Stimulated activated CD8-positive, alpha-beta memory T cell treated with anti-CD3 and anti-CD28 coated beads, Interleukin-7, amount 100 ng/mL, for 24 hours (primary cell): ENCODE data around the gene CCNF.
"Not testable (repeated sequence)": the region's sequence is repeated elsewhere in the genome, so short reads cannot be mapped to it uniquely, and the experiment has no call there.

Experiments
- DNase-seq: peaks from one replicate; pipeline ENCODE4 v3.0.0-alpha.2; 2020; ENCODE audit warnings: low read depth

CCNF gene

DNA sequence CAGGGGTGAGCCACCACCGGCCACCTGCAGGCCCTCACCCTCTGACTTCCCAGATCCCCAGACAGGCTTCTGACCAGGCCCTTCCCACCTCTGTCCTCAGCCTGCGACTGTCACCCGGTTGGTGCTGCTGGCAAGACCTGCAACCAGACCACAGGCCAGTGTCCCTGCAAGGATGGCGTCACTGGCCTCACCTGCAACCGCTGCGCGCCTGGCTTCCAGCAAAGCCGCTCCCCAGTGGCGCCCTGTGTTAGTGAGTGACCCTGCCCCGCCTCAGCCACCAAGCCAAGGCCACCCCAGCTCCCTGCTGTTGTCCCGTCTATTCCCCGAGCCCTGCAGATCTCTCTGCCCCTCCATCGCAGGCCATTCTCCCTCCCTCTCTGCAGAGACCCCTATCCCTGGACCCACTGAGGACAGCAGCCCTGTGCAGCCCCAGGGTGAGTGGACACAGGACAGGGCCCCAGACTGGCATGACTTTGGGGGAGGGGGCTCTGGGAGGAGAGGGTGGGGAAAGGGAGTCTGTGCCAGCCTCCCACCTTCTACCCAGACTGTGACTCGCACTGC, 43.7 kb downstream of the CCNF start:
- DNase-seq = no peak

DNA sequence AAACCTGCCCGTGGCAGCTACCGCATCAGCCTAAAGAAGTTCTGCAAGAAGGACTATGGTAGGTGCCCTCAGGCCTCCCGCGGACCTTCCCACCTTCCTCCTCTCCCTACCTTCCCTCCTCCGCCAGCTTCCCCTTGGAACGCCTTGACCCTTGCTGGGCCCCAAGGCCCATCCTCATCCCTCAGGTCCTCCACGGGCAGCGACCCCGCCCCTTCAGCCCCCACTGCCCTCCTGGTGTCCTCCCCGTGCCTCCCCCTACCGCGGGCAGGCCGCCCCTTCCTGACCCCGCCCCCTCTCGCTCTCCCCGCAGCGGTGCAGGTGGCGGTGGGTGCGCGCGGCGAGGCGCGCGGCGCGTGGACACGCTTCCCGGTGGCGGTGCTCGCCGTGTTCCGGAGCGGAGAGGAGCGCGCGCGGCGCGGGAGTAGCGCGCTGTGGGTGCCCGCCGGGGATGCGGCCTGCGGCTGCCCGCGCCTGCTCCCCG, 44.2 kb downstream of the CCNF start:
- no peak for DNase-seq

DNA sequence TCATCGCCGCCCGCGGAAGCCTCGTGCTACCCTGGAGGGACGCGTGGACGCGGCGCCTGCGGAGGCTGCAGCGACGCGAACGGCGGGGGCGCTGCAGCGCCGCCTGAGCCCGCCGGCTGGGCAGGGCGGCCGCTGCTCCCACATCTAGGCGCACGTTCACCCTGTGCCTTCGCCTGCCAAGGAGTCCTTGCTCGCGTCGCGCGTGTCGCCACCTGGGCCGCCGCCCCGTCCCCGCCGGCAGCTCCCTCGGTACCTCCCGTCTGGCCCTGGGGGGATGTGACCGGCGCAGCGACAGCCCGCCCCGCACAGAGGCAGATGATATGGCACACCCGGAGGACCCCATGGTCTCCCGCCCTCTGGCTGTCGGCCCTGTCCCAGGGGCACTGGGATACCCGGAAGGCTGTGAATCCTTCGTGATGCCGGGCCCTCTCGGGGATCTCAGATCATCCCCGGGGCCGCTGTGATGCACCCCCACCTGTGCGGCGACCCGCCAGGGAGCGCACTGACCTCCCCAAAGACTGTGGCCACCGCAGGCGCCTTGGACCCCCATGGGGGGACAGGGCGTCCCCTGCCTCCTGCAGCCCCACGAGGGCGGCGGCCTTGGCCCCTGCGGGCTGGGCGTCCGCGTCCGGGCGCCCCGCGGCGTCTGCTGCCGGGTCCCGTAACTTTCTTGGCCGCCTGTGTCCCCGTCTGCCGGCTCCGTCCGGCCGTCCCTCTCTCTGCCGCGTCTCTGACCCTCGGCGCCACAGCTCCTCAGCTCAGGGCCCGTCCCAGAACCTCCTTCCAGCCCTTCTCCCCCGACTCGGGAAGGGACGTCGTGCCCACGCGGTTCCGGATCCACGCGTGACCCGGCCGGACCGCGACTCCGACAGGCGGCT, 45.0 kb downstream of the CCNF start:
- DNase-seq = no peak

DNA sequence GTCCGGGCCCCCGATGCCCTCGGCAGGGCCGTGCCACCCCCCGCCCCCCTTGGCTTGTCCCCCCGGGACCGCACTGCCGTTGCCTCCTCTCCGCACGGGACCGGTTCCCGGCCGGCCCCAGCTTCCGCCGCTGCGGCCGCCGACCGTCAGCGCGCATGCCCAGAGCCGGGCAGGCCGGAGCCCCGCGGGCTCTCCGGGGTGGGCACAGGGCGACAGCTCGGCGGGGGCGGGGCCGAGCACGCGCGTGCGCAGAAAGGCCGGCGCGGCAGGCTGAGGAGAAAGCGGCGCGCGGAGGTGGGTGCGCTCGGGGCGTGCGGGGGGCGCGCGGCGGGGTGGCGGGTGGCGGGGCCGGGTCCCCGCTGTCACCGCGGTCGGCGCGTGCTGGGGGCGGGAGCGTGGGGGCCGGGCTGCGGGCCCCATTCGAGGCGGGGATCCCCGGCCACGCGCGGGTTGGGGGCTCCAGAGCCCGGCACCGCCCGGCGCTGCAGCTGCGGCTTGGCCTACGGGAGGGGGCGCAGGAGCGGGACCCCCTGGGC, 45.7 kb downstream of the CCNF start, which contains the start of gene TBC1D24:
Gene TBC1D24 (plus strand): TSS at position 251 of the 536 bp plus-strand sequence. CDS start 21,022 bp downstream, outside the sequence.
- peak; percentile 66 for DNase-seq

DNA sequence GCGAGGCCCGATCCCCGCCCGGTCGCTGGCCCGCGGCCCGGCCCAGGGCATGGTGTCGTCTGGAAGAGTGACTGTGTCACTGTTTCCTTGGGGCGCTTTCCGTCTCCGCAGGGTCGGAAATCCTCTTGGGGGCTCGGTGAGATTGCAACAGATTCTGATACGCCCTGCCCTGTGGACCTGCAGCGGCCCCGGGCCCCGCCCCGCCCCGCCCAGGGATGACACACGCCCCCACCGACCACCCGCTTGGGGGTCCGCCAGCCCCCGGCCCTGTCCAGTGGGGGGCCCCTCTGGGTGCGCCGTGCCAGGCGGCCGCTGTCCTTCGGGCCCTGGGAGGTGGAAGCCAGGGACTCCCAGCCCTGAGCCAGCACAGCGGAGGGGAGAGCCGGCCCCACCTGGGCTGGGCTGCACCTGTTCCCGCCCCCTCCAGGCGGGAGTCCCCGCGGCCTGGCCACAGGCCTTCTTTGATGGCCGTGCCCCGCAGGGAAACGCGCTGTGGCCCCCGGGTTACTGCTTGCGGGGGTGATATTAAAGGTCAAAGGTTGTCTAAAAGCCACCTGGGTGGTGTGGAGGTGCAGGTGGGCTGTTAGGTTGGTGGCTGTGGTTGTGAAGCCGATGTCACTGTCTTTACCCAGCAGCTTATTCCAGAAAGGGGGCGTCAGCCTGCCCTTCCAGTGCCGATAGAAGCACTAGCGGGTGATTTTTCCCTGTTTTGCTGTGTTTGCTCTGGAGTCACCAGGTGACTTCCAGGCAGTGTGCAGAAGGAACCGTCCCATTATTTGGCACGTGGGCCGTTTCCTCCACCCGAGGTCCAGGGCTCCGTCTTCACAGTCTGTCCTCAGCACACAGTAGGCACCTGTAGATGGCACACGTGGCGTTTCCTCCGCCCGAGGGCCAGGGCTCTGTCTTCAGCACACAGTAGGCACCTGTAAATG, 46.4 kb downstream of the CCNF start:
- DNase-seq = no peak

DNA sequence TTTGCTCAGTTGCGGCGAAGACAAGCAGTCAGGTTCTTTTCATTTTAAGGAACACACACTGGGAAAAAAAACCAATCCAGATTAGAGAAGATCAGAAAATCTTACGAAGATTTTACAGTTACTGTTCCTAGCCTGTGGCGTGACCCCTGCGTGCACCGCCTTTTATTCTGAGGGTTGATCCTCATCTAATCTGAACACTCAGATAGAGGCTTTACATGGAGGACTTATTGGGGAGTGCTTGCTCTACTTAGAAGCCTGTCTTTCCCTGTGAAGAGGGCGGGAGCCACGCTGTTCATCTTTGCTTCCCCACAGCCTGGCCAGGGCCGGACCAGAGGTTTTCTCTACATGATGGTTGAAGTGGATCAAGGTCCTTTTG, 47.1 kb downstream of the CCNF start:
- DNase-seq = no peak

DNA sequence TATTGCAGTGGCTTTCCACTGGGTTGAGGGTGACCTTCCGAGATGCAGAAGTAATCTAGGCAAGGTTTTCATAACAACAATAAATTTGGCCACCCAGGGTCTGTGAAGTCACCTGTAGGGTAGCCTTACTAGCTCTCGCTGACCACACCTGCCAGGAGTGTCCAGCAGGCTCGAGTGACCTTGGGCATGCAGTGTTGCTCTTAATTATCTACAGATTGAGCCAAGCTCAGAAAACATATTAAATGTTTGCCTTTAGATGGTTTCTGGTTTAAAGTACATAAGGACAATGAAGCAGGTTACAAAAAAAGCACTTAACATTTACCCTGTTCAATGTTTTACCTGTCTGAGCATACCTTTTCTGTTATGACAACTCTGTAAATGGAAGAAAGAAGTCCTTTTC, 47.5 kb downstream of the CCNF start:
- no peak for DNase-seq

DNA sequence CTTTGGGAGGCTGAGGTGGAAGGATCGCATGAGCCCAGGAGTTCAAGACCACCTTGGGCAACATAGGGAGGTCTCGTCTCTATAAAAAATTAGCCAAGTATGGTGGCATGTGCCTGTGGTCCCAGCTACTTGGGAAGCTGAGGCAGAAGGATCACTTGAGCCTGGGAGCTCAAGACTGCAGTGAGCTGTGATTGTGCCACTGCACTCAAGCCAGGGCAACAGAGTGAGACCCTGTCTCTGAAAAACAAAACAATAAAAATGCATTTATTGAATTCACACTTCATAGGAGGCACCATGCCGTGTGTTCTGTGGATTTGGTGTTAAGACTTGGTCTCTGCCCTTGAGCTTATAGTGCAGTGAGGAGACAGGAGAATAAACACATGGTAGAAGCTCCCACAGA, 48.1 kb downstream of the CCNF start:
- no peak for DNase-seq

DNA sequence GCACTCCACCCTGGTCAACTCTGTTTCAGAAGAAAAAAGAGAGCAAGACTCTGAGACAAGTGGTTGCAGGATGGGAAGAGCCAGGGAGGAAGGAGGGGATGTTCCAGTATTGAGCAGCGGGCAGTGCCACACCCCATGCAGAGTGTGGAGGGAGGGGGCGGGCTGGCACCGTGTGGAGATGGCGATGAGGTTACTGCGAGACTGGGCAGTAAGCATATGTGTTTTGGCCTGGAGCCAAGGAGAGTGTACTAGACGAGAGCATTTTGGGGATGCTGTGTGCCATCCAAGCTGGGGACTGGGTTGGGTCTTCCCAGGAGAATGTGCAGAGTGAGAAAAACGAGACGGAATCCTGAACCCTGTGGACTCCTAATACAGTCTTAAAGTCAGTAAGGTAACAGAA, 49.0 kb downstream of the CCNF start:
- no peak for DNase-seq

DNA sequence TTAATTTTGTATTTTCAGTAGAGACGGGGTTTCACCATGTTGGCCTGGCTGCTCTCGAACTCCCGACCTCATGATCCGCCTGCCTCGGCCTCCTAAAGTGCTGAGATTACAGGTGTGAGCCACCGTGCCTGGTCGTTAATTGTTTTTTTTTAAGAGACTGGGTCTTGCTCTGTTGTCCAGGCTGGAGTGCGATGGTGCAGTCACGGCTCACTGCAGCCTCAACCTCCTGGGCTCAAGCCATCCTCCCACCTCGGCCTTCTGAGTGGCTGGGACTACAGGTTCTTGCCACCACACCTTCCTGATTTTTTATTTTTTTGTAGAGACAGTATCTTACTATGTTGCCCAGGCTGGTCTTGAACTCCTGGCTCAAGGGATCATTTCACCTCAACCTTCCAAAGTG, 50.7 kb downstream of the CCNF start:
- not testable (repeated sequence) for DNase-seq

DNA sequence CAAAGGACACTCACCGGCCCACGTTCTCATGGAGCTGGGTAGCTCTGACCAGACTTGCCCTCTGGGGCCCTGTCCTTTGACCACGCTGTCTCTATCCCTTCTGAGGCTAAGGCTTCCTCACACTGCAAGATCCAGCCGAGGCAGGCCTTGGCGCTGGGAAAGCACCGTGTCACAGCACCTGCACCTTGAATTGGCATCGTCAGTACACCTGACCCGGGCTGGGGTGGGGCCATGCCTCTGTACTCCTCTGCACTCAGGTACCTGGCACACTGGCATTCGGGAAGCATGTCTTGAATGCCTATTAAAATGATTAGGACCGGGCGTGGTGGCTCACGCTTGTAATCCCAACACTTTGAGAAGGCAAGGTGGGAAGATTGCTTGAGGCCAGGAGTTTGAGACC, 51.7 kb downstream of the CCNF start:
- DNase-seq = no peak

DNA sequence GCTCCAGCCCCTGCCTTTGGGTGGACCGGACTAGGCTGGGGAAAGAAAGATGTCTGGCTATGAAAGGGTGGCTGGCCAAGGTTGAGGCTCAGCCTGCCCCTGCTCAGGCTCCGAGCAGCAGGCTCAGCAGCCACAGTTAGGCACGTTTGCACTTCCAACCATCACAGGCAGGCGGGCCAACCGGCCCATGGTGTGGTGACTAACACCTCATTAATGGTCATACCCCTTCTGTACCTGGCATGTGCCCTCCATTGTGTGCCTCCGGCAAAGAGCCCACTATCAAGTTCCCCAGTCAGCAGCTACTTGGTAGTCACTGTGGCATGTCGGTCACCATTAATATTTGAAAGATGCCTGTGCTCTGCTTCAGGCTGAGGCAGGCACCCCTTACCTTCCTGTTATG, 52.4 kb downstream of the CCNF start:
- no peak for DNase-seq

DNA sequence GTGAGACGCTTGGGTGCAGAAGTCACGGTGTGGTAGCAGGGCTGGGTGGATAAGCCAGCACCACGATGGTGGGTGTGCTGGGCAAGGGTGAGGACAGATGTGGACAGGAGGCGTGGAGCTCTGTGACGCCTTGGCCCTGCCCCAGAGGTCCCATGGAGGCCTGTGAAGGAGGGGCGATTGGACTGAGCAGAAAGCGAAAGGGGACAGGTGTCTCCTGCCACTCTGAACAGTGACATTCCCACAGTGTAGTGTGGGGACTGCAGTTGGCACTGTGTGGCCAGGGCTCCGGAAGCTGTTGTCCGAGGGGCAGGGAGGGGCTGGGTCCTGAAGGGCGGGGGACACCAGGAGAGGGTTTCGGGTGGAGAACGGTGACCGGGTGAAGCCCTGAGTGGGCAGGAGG, 53.0 kb downstream of the CCNF start:
- no peak for DNase-seq

DNA sequence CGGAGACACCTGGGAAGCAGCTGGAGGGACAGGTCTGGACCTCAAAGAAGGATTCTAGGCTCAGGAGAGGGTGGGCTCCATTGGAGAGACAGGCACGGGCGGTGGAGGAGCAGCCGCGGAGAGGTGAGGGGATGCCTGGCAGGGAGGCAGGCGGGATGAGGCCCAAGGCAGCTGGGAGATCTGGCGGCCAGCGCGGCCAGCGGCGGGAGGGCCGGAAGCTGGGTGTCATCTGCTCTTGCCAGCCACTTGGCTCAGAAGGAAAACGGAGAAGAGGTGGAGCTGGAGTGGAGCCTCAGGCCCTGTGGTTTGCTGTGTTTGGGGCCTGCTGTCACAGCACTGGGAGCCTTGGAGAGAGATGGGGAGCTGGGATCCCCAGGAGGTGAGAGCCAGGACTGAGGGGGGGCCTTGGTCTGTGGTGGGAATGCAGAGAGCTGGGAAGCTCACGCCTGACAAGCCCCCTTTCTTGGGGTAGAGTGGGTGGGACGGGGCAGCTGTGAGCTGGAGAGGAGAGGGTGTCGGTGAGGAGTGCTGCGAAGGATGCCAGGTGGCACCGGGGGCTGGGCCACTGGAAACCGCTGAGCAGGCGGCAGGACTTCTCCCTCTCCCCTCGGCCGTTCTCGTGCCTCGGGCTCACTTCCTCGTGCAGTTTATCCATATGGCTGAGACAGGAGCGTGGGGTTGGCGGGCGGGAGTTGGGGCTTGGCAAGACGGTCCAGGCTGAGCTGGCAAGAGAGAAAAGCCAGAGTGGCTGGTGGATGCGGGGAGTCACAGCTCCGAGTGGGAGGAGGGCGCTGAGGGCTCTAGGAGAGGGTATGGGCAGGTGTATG, 53.7 kb downstream of the CCNF start:
- DNase-seq = no peak

DNA sequence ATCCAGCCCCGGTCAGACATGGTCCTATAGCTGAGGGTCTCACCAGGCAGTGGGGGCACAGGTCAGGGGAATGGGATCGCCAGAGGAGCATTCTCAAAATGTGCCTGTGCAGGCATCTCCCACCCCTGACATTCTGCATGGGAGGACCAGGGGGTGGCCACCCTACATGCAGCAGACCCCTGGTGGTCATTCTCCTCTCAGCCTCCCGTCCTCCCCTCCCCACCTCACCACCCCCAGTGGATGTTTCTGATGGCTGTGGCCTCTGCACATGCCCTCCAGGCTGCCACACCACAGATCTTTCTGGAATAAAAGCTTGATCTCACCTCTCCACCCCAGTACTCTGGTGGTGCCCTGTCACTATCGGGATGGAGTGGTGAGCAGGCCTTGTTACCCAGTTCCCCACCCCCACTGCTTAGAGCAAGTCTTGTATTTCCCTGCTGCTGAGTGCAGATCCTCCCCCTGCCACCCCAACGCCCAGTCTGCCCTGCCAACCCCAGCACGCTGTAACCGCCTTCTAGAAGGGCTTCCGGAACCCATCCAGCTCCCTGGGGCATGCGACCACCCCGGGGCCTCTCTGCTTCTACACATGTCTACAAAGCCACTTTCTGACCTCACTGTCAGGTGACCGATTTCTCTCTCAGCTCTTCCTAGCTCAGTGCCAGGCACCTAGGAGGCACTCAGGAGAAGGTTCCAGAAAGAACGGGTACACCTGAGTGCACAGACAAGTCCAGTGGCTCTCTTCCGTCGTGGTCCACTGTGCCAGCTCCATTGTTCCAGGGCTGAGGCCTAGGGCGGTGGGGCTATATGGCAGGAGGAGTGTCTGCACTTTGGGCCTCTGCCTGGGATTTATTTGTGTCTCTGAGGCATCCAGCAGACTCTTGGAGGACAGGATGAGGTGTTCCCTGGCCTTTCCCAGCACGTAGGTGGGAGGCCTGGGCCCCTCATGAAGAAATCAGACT, 55.0 kb downstream of the CCNF start:
- no peak for DNase-seq

DNA sequence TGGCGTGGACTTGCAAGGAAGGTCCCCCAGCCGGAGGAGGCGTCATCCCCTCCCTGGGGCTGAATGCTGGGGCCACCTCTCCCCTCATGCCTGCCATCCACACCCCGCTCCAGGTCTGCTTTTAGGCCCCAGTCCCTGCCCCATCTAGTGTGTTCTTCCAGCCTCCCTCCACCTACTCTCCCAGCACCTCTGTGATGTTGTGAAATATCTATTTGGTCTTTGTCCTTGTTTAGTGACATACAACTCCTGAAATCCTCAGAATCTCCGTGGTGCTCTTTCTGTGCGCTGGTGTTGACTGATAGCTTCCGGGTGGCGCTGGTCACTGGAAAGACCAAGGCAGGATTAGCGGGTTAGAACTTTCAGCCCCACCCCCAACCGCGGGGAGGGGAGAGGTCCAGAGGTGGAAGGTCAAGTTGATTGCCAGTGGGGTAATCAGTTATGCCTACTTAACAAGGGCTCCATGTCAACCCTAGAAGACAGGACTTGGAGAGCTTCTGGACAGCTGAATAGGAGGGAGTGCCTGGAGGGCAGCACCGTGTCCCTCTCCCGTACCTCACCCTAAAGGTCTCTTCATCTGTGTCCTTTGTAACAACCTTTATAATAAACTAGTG, 55.8 kb downstream of the CCNF start:
- no peak for DNase-seq

DNA sequence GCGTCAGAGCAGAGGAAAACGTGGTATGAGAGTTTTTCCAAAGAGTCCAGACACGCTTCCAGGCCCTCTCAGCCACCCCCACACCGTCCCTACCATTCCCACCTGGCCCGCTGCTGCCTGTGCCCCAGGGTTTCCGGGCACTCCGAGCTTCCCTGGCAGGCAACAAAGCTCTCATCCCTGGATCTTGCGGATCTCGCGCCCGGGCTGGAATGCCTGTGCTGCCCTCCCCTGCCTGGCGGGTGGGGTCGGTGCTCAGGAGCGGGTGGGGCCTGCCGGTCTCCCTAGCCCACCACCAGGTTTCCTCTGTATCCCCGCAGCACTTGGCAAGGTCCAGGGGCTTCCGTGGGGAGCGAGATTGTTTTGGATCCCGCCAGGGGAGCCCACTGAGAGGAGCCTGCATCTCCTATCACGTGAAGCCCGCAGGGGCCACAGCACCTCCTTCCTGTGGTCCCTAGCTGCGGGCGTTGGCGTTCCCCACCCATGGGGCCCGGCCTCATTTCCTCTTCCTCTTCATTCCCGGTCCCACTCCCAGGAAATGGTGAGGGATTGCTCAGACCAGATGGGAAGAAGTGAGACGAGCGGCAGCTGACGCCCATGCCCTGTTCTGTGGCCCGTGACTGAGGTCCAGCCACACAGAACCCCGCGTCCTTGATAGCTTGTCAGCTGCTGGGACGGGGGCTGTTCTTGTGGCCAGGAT, 56.7 kb downstream of the CCNF start:
- DNase-seq = no peak

DNA sequence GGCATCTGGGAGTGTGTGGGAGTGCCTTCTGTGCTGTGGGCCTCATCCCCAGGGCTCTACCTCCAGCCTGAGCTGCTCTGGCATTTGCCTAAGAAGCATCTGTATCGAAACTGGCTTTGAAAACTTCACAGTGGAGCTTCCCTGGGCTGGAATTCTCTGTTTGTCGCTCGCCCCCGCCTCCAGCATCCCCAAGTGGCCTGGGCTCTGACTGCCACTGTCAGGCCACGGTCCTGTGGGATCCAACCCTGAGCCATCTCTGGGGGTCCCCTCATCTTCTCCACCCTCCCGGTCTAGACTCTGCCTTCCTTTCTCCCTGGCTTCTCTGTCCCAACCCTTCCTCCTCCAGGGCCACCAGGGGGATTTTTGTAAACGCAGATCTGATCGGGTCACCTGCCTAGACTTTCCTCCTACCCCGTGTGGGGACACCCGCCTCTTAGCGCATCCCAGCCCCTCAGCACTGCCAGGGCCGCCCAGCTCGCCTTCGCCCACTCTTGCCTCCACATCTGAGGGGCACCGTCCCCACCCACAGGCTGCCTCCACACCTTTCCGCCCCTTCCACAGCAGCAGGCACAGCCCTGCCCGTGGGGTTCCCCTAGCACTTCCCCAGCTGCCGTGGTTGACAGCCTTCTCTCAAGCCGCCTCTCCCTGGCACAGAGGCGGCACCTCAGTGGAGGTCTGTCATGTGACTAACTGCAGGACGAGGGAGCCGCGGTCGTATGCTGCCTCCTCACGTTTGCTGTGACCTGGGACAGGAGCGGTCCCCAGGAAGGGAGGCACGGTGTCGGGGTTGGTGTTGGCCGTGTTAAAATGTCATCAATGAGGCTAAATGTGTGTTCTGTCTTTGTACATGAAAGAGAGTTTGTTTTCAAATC, 57.6 kb downstream of the CCNF start:
- DNase-seq = peak; percentile 53
